HEK293 (cell line): Measurements from ENCODE around the gene IL22RA1.

ENCODE experiments used
- CTCF ChIA-PET: fragments of 350-600 bp; formaldehyde crosslinking; extraction: SDS; loops from one replicate; lab custom pipeline; 2021; ENCODE audit warnings: antibody characterized with exemption; lab: Yijun Ruan, JAX
- POLR2A ChIA-PET: fragments of 300-600 bp; formaldehyde crosslinking; extraction: SDS; loops from one replicate; lab custom pipeline; 2020; ENCODE audit warnings: antibody characterized with exemption, inconsistent platforms; lab: Yijun Ruan, JAX
- H3K27ac ChIP-seq: fragments of 200-500 bp; sonication (Bioruptor generic); 2 replicates; pipeline ENCODE4 v1.5.1; 2014; ENCODE audit warnings: low read depth, low read length, control low read depth, inconsistent platforms; ENCODE audit errors: extremely low read depth
- H3K36me3 ChIP-seq, 2 experiments: fragments of 200-500 bp in 1 of 2; sonication (Bioruptor generic) in 1 of 2; 1 replicate in 1 of 2; 2 replicates in 1 of 2; pipeline ENCODE4 v1.5.1; 2014 to 2017; ENCODE audit warnings: inconsistent platforms in 2 of 2, low read length in 2 of 2; ENCODE audit not compliant: control insufficient read depth in 2 of 2, insufficient read depth in 1 of 2
- H3K4me1 ChIP-seq: fragments of 200-500 bp; sonication (Bioruptor generic); 2 replicates; pipeline ENCODE4 v1.5.1; 2014; ENCODE audit warnings: mild to moderate bottlenecking, low read length, inconsistent platforms; ENCODE audit not compliant: control insufficient read depth, insufficient read depth
- H3K4me3 ChIP-seq: 2 replicates; pipeline ENCODE4 v1.5.1; 2011; ENCODE audit warnings: low read depth, mild to moderate bottlenecking, control low read depth, low read length, moderate library complexity
- H3K9me3 ChIP-seq: fragments of 200-500 bp; sonication (Bioruptor generic); 2 replicates; pipeline ENCODE4 v1.5.1; 2014; ENCODE audit warnings: low read depth, low read length, inconsistent platforms; ENCODE audit not compliant: control insufficient read depth, insufficient read depth
- GFI1B ChIP-seq: fragments of 450-650 bp; formaldehyde crosslinking; IDR thresholded peaks from 2 replicates; pipeline ENCODE4 v1.5.1; 2016; ENCODE audit warnings: missing biosample characterization, missing genetic modification characterization
- GLI4 ChIP-seq: fragments of 450-650 bp; formaldehyde crosslinking; IDR thresholded peaks from 2 replicates; pipeline ENCODE4 v1.5.1; 2016; ENCODE audit warnings: missing biosample characterization, missing genetic modification characterization
- HOXC10 ChIP-seq: sonication (generic); formaldehyde crosslinking; IDR thresholded peaks from 2 replicates; pipeline ENCODE4 v1.8.1; 2023; ENCODE audit warnings: mild to moderate bottlenecking, missing genetic modification reagents
- OSR2 ChIP-seq: fragments of 450-650 bp; formaldehyde crosslinking; IDR thresholded peaks from 2 replicates; pipeline ENCODE4 v1.5.1; 2016; ENCODE audit warnings: missing biosample characterization, missing genetic modification characterization
- RBAK ChIP-seq: fragments of 450-650 bp; formaldehyde crosslinking; IDR thresholded peaks from 2 replicates; pipeline ENCODE4 v1.5.1; 2016; ENCODE audit warnings: missing biosample characterization, missing genetic modification characterization
- REPIN1 ChIP-seq: fragments of 450-650 bp; formaldehyde crosslinking; IDR thresholded peaks from 2 replicates; pipeline ENCODE4 v1.5.1; 2017; ENCODE audit warnings: missing biosample characterization, missing genetic modification characterization, low read depth
- ZBTB10 ChIP-seq: fragments of 450-650 bp; formaldehyde crosslinking; IDR thresholded peaks from 2 replicates; pipeline ENCODE4 v1.5.1; 2016; ENCODE audit warnings: missing biosample characterization, missing genetic modification characterization
- ZBTB11 ChIP-seq: fragments of 450-650 bp; formaldehyde crosslinking; conservative IDR thresholded peaks from 2 replicates; pipeline ENCODE4 v1.5.1; 2016; ENCODE audit warnings: low read depth, missing biosample characterization, missing genetic modification characterization
- ZBTB20 ChIP-seq: fragments of 450-650 bp; formaldehyde crosslinking; IDR thresholded peaks from 2 replicates; pipeline ENCODE4 v1.5.1; 2016; ENCODE audit warnings: missing biosample characterization, missing genetic modification characterization
- ZFP37 ChIP-seq: fragments of 450-650 bp; formaldehyde crosslinking; IDR thresholded peaks from 2 replicates; pipeline ENCODE4 v1.5.1; 2016; ENCODE audit warnings: missing biosample characterization, missing genetic modification characterization
- ZNF138 ChIP-seq: fragments of 450-650 bp; formaldehyde crosslinking; IDR thresholded peaks from 2 replicates; pipeline ENCODE4 v1.5.1; 2016; ENCODE audit warnings: missing biosample characterization, missing genetic modification characterization, borderline replicate concordance
- ZNF146 ChIP-seq: fragments of 450-650 bp; formaldehyde crosslinking; IDR thresholded peaks from 2 replicates; pipeline ENCODE4 v1.5.1; 2016; ENCODE audit warnings: missing biosample characterization, missing genetic modification characterization
- ZNF157 ChIP-seq: fragments of 450-650 bp; formaldehyde crosslinking; IDR thresholded peaks from 2 replicates; pipeline ENCODE4 v1.5.1; 2016; ENCODE audit warnings: missing biosample characterization, missing genetic modification characterization
- ZNF169 ChIP-seq: fragments of 450-650 bp; formaldehyde crosslinking; IDR thresholded peaks from 2 replicates; pipeline ENCODE4 v1.5.1; 2016; ENCODE audit warnings: missing biosample characterization, missing genetic modification characterization
- ZNF174 ChIP-seq: fragments of 450-650 bp; formaldehyde crosslinking; IDR thresholded peaks from 2 replicates; pipeline ENCODE4 v1.5.0; 2017; ENCODE audit warnings: missing biosample characterization, mild to moderate bottlenecking, missing genetic modification characterization
- ZNF24 ChIP-seq: fragments of 450-650 bp; formaldehyde crosslinking; IDR thresholded peaks from 2 replicates; pipeline ENCODE4 v1.5.1; 2016; ENCODE audit warnings: missing biosample characterization, missing genetic modification characterization
- ZNF398 ChIP-seq: fragments of 450-650 bp; formaldehyde crosslinking; IDR thresholded peaks from 2 replicates; pipeline ENCODE4 v1.5.1; 2017; ENCODE audit warnings: missing biosample characterization, missing genetic modification characterization
- ZNF521 ChIP-seq: fragments of 450-650 bp; formaldehyde crosslinking; IDR thresholded peaks from 2 replicates; pipeline ENCODE4 v1.5.1; 2017; ENCODE audit warnings: missing biosample characterization, mild to moderate bottlenecking, missing genetic modification characterization
- ZNF571 ChIP-seq: fragments of 450-650 bp; formaldehyde crosslinking; IDR thresholded peaks from 2 replicates; pipeline ENCODE4 v1.5.0; 2017; ENCODE audit warnings: missing biosample characterization, missing genetic modification characterization
- ZNF629 ChIP-seq: fragments of 450-650 bp; formaldehyde crosslinking; IDR thresholded peaks from 2 replicates; pipeline ENCODE4 v1.5.1; 2017; ENCODE audit warnings: missing biosample characterization, missing genetic modification characterization

IL22RA1 gene

GRCh38 chr1:24178407-24178806, 35.5 kb upstream of the IL22RA1 start:
- Histone ChIP-seq H3K4me1 (no peaks in the 10 kb centered on the region), H3K36me3 (peaks cover 6 to 50% of the 10 kb centered on the region in 2 experiments; a peak in 2 of 3 replicates), H3K4me3 (no peak overlapping the region), H3K27ac (no peak overlapping the region), H3K9me3 (no peaks in the 10 kb centered on the region)
- ChIA-PET POLR2A (no interaction called here), CTCF (interaction anchor here (0.6 to 2.0 kb wide), 4 partner anchors 23 to 213 kb away, joined by 3 to 8 read pairs (median 6); no protein-coding TSS in a partner anchor)
- TF ChIP-seq ZNF138 (tag by site-specific recombination) (no peak), ZNF174 (no peak), RBAK (no peak), ZNF398 (tag by site-specific recombination) (no peak), ZNF521 (tag by site-specific recombination) (no peak), ZNF629 (no peak), ZNF571 (tag by site-specific recombination) (no peak), ZBTB20 (tag by site-specific recombination) (no peak), ZBTB11 (tag by site-specific recombination) (no peak), ZNF24 (tag by site-specific recombination) (no peak), ZNF146 (tag by site-specific recombination) (no peak), ZBTB10 (tag by site-specific recombination) (no peak), GLI4 (tag by site-specific recombination) (no peak), ZFP37 (tag by site-specific recombination) (no peak)

- Histone ChIP-seq H3K4me3 (no peak overlapping the region), H3K9me3 (no peaks in the 10 kb centered on the region), H3K27ac (no peak overlapping the region), H3K4me1 (no peaks in the 10 kb centered on the region), H3K36me3 (peaks cover 9 to 54% of the 10 kb centered on the region in 2 experiments)
- CTCF ChIA-PET = no interaction called here
- TF ChIP-seq OSR2 (tag by site-specific recombination) (no peak), HOXC10 (CRISPR knock-in tag) (no peak), ZNF169 (tag by site-specific recombination) (no peak), REPIN1 (tag by site-specific recombination) (no peak), GFI1B (tag by site-specific recombination) (no peak), ZNF157 (tag by site-specific recombination) (no peak), ZNF571 (tag by site-specific recombination) (no peak)
- POLR2A ChIA-PET = no interaction called here
Observed at GRCh38 chr1:24177161-24177560, 34.2 kb upstream of the IL22RA1 start.
